SU-DHL-6 (cell line): ENCODE data around the gene KLHL29.

Experiments used
- H2AFZ ChIP-seq: fragments of 200-600 bp; sonication (generic); 2 replicates; pipeline ENCODE4 v1.6.1; 2014; ENCODE audit warnings: low read depth, mild to moderate bottlenecking, moderate library complexity, mixed read lengths, antibody characterized with exemption, low read length; ENCODE audit not compliant: severe bottlenecking
- H3F3A ChIP-seq: fragments of 200-600 bp; shearing (Covaris generic); 2 replicates; pipeline ENCODE4 v1.6.0; 2016; ENCODE audit warnings: antibody characterized with exemption, mild to moderate bottlenecking; ENCODE audit not compliant: insufficient read depth
- H3K27ac ChIP-seq: fragments of 200-600 bp; sonication (generic); 2 replicates; pipeline ENCODE4 v1.5.1; 2016; ENCODE audit warnings: low read depth, mild to moderate bottlenecking, low read length, moderate library complexity, mixed read lengths
- H3K27me3 ChIP-seq: fragments of 200-600 bp; sonication (generic), shearing (Covaris generic); 2 replicates; pipeline ENCODE4 v1.6.0; 2014; ENCODE audit warnings: mild to moderate bottlenecking, low read length
- H3K36me3 ChIP-seq: fragments of 200-600 bp; sonication (generic); 2 replicates; pipeline ENCODE4 v1.6.1; 2014; ENCODE audit warnings: mild to moderate bottlenecking, low read length, mixed read lengths
- H3K4me2 ChIP-seq: fragments of 300-600, 200-600 bp; shearing (Covaris generic), sonication (generic); 2 replicates; pipeline ENCODE4 v1.6.0; 2014; ENCODE audit warnings: low read length, low read depth, mild to moderate bottlenecking; ENCODE audit not compliant: poor library complexity, severe bottlenecking
- H3K4me3 ChIP-seq: fragments of 200-600 bp; sonication (generic); 2 replicates; pipeline ENCODE4 v1.5.1; 2014; ENCODE audit warnings: antibody characterized with exemption, low read length, mild to moderate bottlenecking, mixed read lengths; ENCODE audit not compliant: insufficient read depth, poor library complexity, severe bottlenecking
- H3K79me2 ChIP-seq: fragments of 200-600 bp; sonication (generic); 2 replicates; pipeline ENCODE4 v1.6.1; 2014; ENCODE audit warnings: mild to moderate bottlenecking, low read length, moderate library complexity; ENCODE audit not compliant: insufficient read depth
- H3K9ac ChIP-seq: fragments of 200-600 bp; sonication (generic); 2 replicates; pipeline ENCODE4 v1.7.0; 2014; ENCODE audit warnings: mild to moderate bottlenecking, low read length
- H3K9me2 ChIP-seq: fragments of 200-600 bp; sonication (generic); replicated peaks from 2 replicates; pipeline ENCODE4 v1.6.1; 2014; ENCODE audit warnings: low read length; ENCODE audit not compliant: insufficient read depth
- H3K9me3 ChIP-seq: fragments of 200-600 bp; sonication (generic); 2 replicates; pipeline ENCODE4 v1.6.1; 2014; ENCODE audit warnings: low read length, mixed read lengths; ENCODE audit not compliant: insufficient read depth
- H4K20me1 ChIP-seq: fragments of 200-600 bp; sonication (generic); 2 replicates; pipeline ENCODE4 v1.6.1; 2014; ENCODE audit warnings: low read depth, mild to moderate bottlenecking, antibody characterized with exemption, low read length, moderate library complexity, mixed read lengths
- CTCF ChIP-seq: fragments of 200-600 bp; sonication (generic); IDR thresholded peaks from one replicate; pipeline ENCODE4 v1.5.1; 2017; ENCODE audit warnings: antibody characterized with exemption, mild to moderate bottlenecking, low read length, moderate library complexity; ENCODE audit not compliant: insufficient read depth, poor library complexity, severe bottlenecking
- EZH2phosphoT487 ChIP-seq: fragments of 200-600 bp; sonication (generic), shearing (Covaris generic); conservative IDR thresholded peaks from 2 replicates; pipeline ENCODE4 v1.6.1; 2018; ENCODE audit warnings: mild to moderate bottlenecking, antibody characterized with exemption, low read length, moderate library complexity, mixed read lengths

KLHL29 gene

GRCh38 chr2:23693606-23693951, 308.6 kb downstream of the KLHL29 start:
- Histone ChIP-seq H3K27ac (no peak overlapping the region), H3K9me2 (no peaks in the 10 kb centered on the region), H3K9ac (no peak overlapping the region), H3F3A (no peaks in the 10 kb centered on the region), H4K20me1 (no peaks in the 10 kb centered on the region), H3K9me3 (no peaks in the 10 kb centered on the region), H3K36me3 (no peaks in the 10 kb centered on the region), H3K27me3 (no peaks in the 10 kb centered on the region), H3K4me2 (no peak overlapping the region), H2AFZ (no peak overlapping the region), H3K4me3 (no peak overlapping the region), H3K79me2 (no peaks in the 10 kb centered on the region)
- TF ChIP-seq EZH2phosphoT487 = no peak
- TF ChIP-seq CTCF = no peak

DNA sequence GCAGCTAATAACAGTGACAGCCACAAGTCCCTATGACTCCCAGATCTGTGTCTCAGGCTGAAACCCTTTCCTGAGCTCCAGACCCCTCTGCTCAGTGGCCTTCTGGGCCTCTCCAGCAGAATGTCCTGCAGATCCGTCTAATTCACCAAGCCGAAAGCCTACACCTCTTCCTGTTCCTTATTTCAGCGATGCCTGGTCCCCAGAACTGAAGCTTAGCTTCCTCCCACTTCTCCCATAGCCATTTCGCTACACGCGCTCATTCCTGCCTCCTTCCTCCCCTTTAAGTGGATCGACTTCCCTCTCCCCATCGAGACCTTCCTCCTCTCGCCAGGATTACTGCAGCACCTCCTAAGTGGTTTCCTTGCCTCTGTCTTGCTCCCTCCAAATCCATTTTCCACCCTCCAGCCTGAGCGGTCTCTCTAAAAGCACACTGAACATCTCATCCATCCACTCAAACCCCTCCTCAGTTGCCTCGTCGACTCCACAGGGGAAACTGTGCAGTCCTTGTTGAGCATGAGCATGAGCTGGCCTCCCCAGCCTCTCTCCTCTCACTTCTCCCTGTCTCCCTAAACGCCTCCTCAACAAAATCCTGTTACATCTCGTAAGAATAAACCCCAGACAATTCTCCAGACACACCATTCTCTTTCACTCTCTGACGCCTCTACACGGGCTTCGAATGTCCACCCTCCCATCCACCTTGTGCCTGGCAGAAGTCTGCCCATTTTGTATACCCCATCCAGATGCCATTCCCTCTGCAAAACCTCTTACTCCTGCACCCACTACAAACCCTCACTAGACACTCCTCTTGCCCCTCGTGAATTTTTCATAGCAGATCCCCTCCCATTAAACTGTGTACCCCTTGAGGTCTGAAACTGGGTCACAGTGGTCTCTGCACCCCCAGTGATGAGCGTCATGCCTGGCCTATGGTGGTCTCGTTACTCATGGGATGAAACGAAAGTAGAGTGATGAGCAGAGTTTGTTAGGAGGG, 309.4 kb downstream of the KLHL29 start:
- TF ChIP-seq EZH2phosphoT487 (no peak), CTCF (no peak)
- H3K27me3 ChIP-seq = no peaks in the 10 kb centered on the region
- no peaks in the 10 kb centered on the region for H3K9me2 ChIP-seq
- no peaks in the 10 kb centered on the region for H3K79me2 ChIP-seq
- H2AFZ ChIP-seq = no peak overlapping the region
- no peak overlapping the region for H3K9ac ChIP-seq
- H3K27ac ChIP-seq = no peak overlapping the region
- no peaks in the 10 kb centered on the region for H4K20me1 ChIP-seq
- H3K9me3 ChIP-seq = no peaks in the 10 kb centered on the region
- H3K4me2 ChIP-seq = no peak overlapping the region
- no peaks in the 10 kb centered on the region for H3F3A ChIP-seq
- H3K36me3 ChIP-seq = no peaks in the 10 kb centered on the region
- no peak overlapping the region for H3K4me3 ChIP-seq

GRCh38 chr2:23695214-23695889, 310.4 kb downstream of the KLHL29 start:
- no peaks in the 10 kb centered on the region for H3F3A ChIP-seq
- no peak overlapping the region for H3K9ac ChIP-seq

More at GRCh38 chr2:23695214-23695889, 310.4 kb downstream of the KLHL29 start:
- no peaks in the 10 kb centered on the region for H3K27me3 ChIP-seq
- H3K27ac ChIP-seq = no peak overlapping the region
- H3K4me2 ChIP-seq = no peak overlapping the region
- H2AFZ ChIP-seq = no peak overlapping the region
- no peak overlapping the region for H3K4me3 ChIP-seq
- TF ChIP-seq EZH2phosphoT487 (no peak), CTCF (no peak)
- no peaks in the 10 kb centered on the region for H3K9me2 ChIP-seq
- H3K79me2 ChIP-seq = no peaks in the 10 kb centered on the region
- H4K20me1 ChIP-seq = no peaks in the 10 kb centered on the region
- no peaks in the 10 kb centered on the region for H3K36me3 ChIP-seq
- no peaks in the 10 kb centered on the region for H3K9me3 ChIP-seq
